Activated CD4-positive, alpha-beta T cell treated with anti-CD3 and anti-CD28 coated beads, Interleukin-10, Interleukin-2, amounts not matched to agents 100 ng/mL and 50 ng/mL, durations not matched to agents 16 hours and 8 hours (primary cell): Measurements from ENCODE around the gene GAGE13.
"Not testable (repeated sequence)": the region's sequence is repeated elsewhere in the genome, so short reads cannot be mapped to it uniquely, and the experiment has no call there.

ENCODE experiments used
- DNase-seq: peaks from one replicate; pipeline ENCODE4 v3.0.0-alpha.2; 2020

The GAGE13 gene

DNA sequence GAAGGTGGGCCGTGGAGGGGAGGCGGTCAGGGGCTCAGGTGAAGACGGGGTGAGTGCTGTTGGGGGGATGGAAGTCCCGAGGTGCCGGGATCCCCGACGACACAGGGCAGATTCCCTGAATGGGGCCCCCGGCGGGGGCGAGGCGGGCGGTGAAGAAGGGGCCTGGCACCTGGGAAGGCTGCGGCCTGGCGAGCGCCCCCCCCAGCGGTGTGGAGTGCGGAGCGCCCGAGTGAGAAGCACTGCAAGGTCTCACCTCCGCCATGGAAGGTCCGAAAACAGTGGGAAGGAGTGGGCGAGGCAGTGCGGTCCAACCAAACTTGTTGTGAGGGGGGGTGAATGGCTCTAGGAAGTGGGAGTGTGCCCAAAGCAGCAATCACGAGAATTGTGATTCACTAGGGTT lies 10.1 kb downstream of the GAGE13 start:
- DNase-seq, result not testable (repeated sequence)

DNA sequence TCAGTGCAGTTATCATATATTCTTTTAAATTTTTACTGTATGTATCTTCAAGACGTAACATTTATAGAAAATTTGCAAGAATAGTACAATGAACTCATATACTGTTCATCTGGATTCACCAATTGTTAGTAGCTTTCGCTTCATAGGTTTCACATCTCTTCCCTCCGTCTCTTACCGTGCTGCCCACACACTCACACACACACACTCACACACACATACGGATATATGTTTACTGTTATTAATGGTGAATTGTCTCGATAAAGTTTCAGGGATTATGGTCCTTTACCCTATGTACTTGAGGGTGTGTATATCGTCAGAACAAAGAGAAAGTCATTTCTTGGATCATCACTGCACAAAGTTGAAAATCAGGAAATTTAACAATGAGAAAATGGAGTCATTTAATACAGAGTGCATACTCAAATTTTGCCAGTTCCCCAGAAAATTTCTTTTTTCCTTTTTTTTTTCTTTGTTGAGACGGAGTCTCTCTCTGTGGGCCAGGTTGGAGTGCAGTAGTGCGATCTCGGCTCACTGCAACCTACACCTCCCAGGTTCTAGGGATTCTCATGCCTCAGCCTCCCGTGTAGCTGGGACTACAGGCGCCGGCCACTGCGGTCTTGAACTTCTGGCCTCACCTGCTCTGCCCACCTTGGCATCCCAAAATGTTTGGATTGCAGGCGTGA lies 13.3 kb downstream of the GAGE13 start:
- DNase-seq, result not testable (repeated sequence)

GRCh38 chrX:49345402-49345801 lies 14.0 kb downstream of the GAGE13 start:
- not testable (repeated sequence) for DNase-seq

- peak; percentile 27 for DNase-seq
Observed at GRCh38 chrX:49346150-49346549, 14.8 kb downstream of the GAGE13 start.
